SU-DHL-6 (cell line): ENCODE measurements around the gene CDC20B.
"Not testable (repeated sequence)": the region's sequence is repeated elsewhere in the genome, so short reads cannot be mapped to it uniquely, and the experiment has no call there.

Source experiments
- H2AFZ ChIP-seq: fragments of 200-600 bp; sonication (generic); 2 replicates; pipeline ENCODE4 v1.6.1; 2014; ENCODE audit warnings: low read depth, mild to moderate bottlenecking, moderate library complexity, mixed read lengths, antibody characterized with exemption, low read length; ENCODE audit not compliant: severe bottlenecking
- H3F3A ChIP-seq: fragments of 200-600 bp; shearing (Covaris generic); 2 replicates; pipeline ENCODE4 v1.6.0; 2016; ENCODE audit warnings: antibody characterized with exemption, mild to moderate bottlenecking; ENCODE audit not compliant: insufficient read depth
- H3K27ac ChIP-seq: fragments of 200-600 bp; sonication (generic); 2 replicates; pipeline ENCODE4 v1.5.1; 2016; ENCODE audit warnings: low read depth, mild to moderate bottlenecking, low read length, moderate library complexity, mixed read lengths
- H3K27me3 ChIP-seq: fragments of 200-600 bp; sonication (generic), shearing (Covaris generic); 2 replicates; pipeline ENCODE4 v1.6.0; 2014; ENCODE audit warnings: mild to moderate bottlenecking, low read length
- H3K36me3 ChIP-seq: fragments of 200-600 bp; sonication (generic); 2 replicates; pipeline ENCODE4 v1.6.1; 2014; ENCODE audit warnings: mild to moderate bottlenecking, low read length, mixed read lengths
- H3K4me2 ChIP-seq: fragments of 300-600, 200-600 bp; shearing (Covaris generic), sonication (generic); 2 replicates; pipeline ENCODE4 v1.6.0; 2014; ENCODE audit warnings: low read length, low read depth, mild to moderate bottlenecking; ENCODE audit not compliant: poor library complexity, severe bottlenecking
- H3K4me3 ChIP-seq: fragments of 200-600 bp; sonication (generic); 2 replicates; pipeline ENCODE4 v1.5.1; 2014; ENCODE audit warnings: antibody characterized with exemption, low read length, mild to moderate bottlenecking, mixed read lengths; ENCODE audit not compliant: insufficient read depth, poor library complexity, severe bottlenecking
- H3K79me2 ChIP-seq: fragments of 200-600 bp; sonication (generic); 2 replicates; pipeline ENCODE4 v1.6.1; 2014; ENCODE audit warnings: mild to moderate bottlenecking, low read length, moderate library complexity; ENCODE audit not compliant: insufficient read depth
- H3K9ac ChIP-seq: fragments of 200-600 bp; sonication (generic); 2 replicates; pipeline ENCODE4 v1.7.0; 2014; ENCODE audit warnings: mild to moderate bottlenecking, low read length
- H3K9me2 ChIP-seq: fragments of 200-600 bp; sonication (generic); replicated peaks from 2 replicates; pipeline ENCODE4 v1.6.1; 2014; ENCODE audit warnings: low read length; ENCODE audit not compliant: insufficient read depth
- H3K9me3 ChIP-seq: fragments of 200-600 bp; sonication (generic); 2 replicates; pipeline ENCODE4 v1.6.1; 2014; ENCODE audit warnings: low read length, mixed read lengths; ENCODE audit not compliant: insufficient read depth
- H4K20me1 ChIP-seq: fragments of 200-600 bp; sonication (generic); 2 replicates; pipeline ENCODE4 v1.6.1; 2014; ENCODE audit warnings: low read depth, mild to moderate bottlenecking, antibody characterized with exemption, low read length, moderate library complexity, mixed read lengths
- CTCF ChIP-seq: fragments of 200-600 bp; sonication (generic); IDR thresholded peaks from one replicate; pipeline ENCODE4 v1.5.1; 2017; ENCODE audit warnings: antibody characterized with exemption, mild to moderate bottlenecking, low read length, moderate library complexity; ENCODE audit not compliant: insufficient read depth, poor library complexity, severe bottlenecking
- EZH2phosphoT487 ChIP-seq: fragments of 200-600 bp; sonication (generic), shearing (Covaris generic); conservative IDR thresholded peaks from 2 replicates; pipeline ENCODE4 v1.6.1; 2018; ENCODE audit warnings: mild to moderate bottlenecking, antibody characterized with exemption, low read length, moderate library complexity, mixed read lengths

Gene CDC20B

DNA sequence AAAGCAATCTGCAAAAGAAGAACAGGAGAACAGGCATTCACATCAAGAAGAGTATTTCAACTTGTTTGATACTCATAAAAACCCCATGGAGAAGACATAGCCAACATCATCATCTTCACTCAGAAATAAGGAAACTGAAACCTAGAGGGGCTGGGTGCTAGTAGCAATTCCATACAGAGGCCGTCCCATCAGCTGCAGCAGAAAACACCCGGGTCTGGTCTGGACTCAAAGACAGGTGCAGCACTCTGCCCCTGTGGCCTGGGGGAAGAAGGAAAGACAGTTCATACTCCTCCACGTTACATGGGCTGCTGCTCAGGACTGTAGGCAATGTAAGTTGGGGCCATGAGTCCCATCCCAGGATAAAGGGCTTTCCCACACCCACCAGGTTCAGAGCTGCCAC lies 58.9 kb downstream of the CDC20B start:
- H3K9me2 ChIP-seq: no peaks in the 10 kb centered on the region
- no peaks in the 10 kb centered on the region for H3F3A ChIP-seq
- H3K4me2 ChIP-seq: no peak overlapping the region
- no peaks in the 10 kb centered on the region for H3K9me3 ChIP-seq
- H3K9ac ChIP-seq: no peak overlapping the region
- H3K27me3 ChIP-seq: no peaks in the 10 kb centered on the region
- no peak overlapping the region for H3K27ac ChIP-seq
- H3K79me2 ChIP-seq: no peaks in the 10 kb centered on the region
- no peak overlapping the region for H3K4me3 ChIP-seq
- TF ChIP-seq EZH2phosphoT487 (no peak), CTCF (no peak)
- H2AFZ ChIP-seq: no peak overlapping the region
- H4K20me1 ChIP-seq: no peaks in the 10 kb centered on the region
- H3K36me3 ChIP-seq: no peaks in the 10 kb centered on the region

- no peak for TF ChIP-seq CTCF
- H2AFZ ChIP-seq: no peak overlapping the region
These were observed 59.6 kb downstream of the CDC20B start for GRCh38 chr5:55113327-55113726.

GRCh38 chr5:55110217-55110616 lies 62.8 kb downstream of the CDC20B start:
- no peaks in the 10 kb centered on the region for H3K79me2 ChIP-seq
- no peak for TF ChIP-seq CTCF
- no peak for TF ChIP-seq EZH2phosphoT487
- no peak overlapping the region for H3K9ac ChIP-seq
- no peaks in the 10 kb centered on the region for H4K20me1 ChIP-seq
- H3K9me2 ChIP-seq: no peaks in the 10 kb centered on the region
- no peak overlapping the region for H3K27ac ChIP-seq
- no peaks in the 10 kb centered on the region for H3K27me3 ChIP-seq
- no peaks in the 10 kb centered on the region for H3K9me3 ChIP-seq
- no peak overlapping the region for H2AFZ ChIP-seq
- no peaks in the 10 kb centered on the region for H3K36me3 ChIP-seq
- H3K4me2 ChIP-seq: no peak overlapping the region
- no peaks in the 10 kb centered on the region for H3F3A ChIP-seq
- H3K4me3 ChIP-seq: no peak overlapping the region

More at GRCh38 chr5:55113327-55113726, 59.6 kb downstream of the CDC20B start:
- Histone ChIP-seq H3K27me3 (no peaks in the 10 kb centered on the region), H3K4me3 (no peak overlapping the region), H3K79me2 (no peaks in the 10 kb centered on the region), H3F3A (no peaks in the 10 kb centered on the region), H3K9me2 (no peaks in the 10 kb centered on the region), H3K9ac (no peak overlapping the region), H3K4me2 (no peak overlapping the region), H3K9me3 (no peaks in the 10 kb centered on the region), H3K27ac (no peak overlapping the region), H4K20me1 (no peaks in the 10 kb centered on the region), H3K36me3 (no peaks in the 10 kb centered on the region)

DNA sequence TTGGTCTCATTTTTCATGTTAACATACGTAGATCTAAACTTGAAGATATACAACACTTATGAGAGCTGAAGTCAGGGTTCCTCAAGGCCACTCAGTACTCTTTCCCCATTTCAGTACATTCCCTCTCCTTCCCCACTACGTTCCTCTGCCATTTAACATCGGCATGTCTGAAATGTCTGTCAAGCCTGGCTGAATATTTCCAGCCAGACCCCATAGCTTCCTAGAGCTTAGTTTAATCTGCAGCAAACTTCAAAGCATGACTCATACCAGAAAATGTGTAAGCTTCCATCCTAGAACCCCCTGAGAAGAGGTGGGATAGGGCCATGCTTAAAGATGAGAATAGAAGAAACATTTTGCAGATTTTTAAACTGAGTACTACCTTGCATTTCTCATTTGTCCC lies 64.3 kb downstream of the CDC20B start:
- H3K27me3 ChIP-seq: no peaks in the 10 kb centered on the region
- no peaks in the 10 kb centered on the region for H4K20me1 ChIP-seq
- no peaks in the 10 kb centered on the region for H3K79me2 ChIP-seq
- H3K9me3 ChIP-seq: no peaks in the 10 kb centered on the region
- TF ChIP-seq CTCF (no peak), EZH2phosphoT487 (no peak)
- no peak overlapping the region for H3K9ac ChIP-seq
- H3F3A ChIP-seq: no peaks in the 10 kb centered on the region
- H3K4me3 ChIP-seq: no peak overlapping the region
- H3K9me2 ChIP-seq: no peaks in the 10 kb centered on the region
- H3K27ac ChIP-seq: no peak overlapping the region
- H2AFZ ChIP-seq: no peak overlapping the region
- no peaks in the 10 kb centered on the region for H3K36me3 ChIP-seq
- H3K4me2 ChIP-seq: no peak overlapping the region

DNA sequence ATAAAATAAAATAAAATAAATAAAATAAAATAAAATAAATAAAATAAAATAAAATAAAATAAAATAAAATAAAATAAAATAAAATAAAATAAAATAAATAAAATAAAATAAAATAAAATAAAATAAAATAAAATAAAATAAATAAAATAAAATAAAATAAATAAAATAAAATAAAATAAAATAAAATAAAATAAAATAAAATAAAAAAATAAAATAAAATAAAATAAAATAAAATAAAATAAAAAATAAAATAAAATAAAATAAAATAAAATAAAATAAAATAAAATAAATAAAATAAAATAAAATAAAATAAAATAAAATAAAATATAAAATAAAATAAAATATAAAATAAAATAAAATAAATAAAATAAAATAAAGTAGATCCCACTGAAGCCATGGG lies 67.0 kb downstream of the CDC20B start:
- H3K36me3 ChIP-seq, H3K4me3 ChIP-seq, H3K9me2 ChIP-seq, H3K4me2 ChIP-seq, H3K9me3 ChIP-seq, H3K27ac ChIP-seq, H4K20me1 ChIP-seq, H3K27me3 ChIP-seq, H3F3A ChIP-seq, H2AFZ ChIP-seq, H3K9ac ChIP-seq, H3K79me2 ChIP-seq: not testable (repeated sequence)
